CMK (cell line): ENCODE data around the gene AIRE.

ENCODE experiments used
- DNase-seq: peaks from one replicate; pipeline ENCODE4 v3.0.0-alpha.2; 2010; ENCODE audit warnings: low read depth

Gene AIRE

DNA sequence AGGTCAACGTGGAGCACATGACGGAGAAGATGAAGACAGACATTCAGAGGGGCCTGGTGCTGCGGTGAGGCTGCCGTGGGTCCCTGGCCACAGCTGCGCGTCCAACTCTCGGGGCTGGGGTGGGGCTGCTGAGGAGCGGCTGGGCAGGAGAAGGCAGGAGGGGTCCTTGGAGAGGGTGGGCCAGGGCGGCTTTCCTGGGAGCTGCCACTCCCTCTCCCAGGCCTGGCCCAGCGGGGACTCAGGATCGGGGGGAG, 39.1 kb downstream of the AIRE start:
- no peak for DNase-seq

DNA sequence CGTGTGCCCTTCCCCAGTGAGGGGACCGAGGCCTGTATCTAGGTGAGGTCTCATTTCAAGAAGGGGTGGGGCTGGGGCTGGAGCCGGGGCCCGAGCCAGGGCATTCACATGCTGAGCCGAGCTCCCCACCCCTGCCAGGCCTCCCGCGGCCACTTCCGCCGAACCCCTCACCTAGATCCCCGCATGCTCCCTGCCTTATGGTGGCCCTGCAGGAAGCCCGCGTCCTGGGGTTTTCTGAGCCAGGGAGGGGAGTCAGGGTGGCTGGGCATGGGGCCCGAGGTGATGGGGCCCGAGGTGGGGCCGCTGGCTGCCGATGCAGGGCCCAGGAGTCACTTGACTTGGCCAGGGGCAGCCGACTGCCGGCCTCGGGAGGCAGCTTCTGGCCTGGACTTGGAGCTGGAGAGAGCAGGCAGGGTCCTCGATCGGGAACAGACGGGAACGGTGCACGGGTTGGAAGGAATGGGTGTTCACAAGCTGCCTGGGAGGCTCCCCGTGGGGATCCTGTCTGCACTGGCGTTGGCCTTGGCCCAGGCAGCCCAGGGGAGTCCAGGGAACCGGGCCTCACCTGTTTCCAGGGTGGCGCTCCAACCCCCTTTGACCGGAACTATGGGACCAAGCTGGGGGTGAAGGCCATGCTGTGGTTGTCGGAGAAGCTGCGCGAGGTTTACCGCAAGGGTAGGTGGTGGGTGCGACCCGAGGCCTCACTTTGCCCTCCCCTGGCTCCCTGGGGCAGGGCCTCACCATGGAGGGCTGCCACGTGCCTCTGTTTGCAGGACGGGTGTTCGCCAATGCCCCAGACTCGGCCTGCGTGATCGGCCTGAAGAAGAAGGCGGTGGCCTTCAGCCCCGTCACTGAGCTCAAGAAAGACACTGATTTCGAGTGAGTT, 40.0 kb downstream of the AIRE start:
- DNase-seq: no peak

DNA sequence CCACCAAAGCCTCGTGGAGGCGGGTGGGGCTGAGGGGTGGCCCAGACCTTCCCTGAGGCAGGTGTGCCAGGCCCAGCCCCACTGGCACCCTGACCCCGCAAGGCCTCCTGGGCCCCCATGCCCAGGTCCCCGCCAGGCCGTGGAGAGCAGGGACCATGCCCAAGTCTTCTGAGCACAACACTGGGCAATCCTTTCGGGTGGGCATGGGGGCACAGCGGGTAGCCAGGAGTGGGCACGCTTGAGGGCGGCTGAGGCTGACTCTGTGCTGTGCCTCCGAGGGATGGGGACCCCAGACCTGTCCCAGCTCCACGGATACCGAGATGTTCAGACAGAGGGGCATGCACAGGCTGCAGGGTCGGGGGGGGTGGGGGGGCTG, 40.6 kb downstream of the AIRE start:
- DNase-seq: no peak

DNA sequence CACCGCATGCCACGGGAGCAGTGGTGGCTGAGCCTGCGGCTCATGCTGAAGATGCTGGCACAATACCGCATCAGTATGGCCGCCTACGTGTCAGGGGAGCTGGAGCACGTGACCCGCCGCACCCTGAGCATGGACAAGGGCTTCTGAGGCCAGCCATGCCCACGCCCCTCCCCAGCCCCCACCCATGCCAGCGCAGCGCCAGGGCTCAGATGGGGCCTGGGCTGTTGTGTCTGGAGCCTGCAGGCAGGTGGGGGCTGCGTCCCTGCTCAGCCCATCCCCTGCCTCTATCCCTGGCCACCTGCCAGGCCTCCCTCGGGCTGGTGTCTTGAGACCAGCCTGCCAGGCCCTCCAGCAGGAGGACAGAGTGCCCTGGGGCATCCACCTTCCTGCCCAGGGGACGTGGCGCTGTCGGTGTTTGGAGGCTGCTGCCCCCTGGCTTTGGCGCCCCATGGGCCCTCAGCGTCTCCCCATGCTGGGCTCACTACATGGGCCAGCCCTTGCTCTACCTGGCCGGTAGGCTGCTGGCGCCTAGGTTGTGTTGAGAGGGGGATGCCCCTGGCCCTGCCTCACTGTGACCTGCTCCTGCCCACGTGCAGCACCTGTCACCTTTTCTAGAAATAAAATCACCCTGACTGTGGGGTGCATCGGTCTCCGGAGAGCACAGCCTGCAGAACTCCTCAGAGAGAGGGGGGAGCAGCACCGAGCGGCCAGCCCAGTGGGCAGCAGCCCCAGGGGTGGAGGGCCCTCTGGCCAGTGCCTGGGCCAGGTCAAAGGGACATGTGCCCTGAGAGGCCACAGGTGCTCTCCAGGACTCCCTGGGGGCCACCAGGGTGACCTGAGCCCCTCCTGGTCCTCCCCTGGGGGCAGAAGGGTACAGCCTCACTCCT, 41.3 kb downstream of the AIRE start:
- DNase-seq: no peak

DNA sequence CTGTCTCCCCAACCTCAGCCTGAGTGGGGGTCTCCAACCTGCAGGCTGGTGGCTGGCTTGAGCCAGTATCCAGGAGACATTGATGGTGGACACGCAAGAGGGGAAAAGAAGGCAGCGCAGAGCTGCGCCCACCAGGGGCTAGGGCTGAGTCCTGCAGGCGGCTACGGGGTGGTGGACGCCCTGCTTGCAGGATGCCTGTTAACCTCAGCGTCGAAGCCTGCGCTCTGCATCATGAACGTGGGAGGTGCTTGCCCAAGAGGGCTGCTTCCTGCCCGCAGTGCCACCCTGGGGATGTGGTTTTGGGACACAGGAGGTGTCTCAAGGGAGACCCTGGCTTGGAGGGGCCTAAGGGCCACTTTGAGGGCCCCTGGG, 41.9 kb downstream of the AIRE start:
- no peak for DNase-seq

DNA sequence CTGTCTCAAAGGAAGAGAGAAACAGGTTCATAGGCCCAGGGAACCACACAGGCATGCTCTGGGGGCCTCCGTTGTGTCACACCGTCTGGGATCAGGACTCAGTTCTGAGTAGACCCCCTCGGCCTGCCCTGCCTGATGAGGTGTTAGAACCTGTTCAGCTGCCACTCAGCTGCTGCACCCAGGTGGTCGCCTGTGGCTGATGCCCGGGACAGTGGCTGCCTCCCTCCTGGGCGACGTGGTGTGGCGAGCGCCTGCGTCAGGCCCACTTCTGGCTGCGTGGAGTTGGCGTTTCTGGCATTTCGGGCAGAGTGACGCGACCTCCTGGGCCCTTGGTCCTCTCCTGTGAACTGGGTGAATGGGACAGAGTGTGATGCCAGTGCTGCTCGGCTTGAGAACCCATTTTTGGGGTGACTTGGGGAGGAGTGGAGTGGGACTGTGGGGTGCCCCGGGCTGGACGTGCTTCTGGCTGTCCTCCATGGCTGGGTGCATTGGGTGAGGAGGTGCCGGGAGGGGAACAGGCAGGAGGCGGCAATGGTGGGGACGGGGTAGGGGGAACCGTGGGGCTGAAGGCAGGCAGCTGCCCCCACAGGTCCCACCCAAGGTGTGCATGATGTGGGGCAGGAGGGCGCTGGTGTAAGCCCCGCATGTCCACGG, 42.7 kb downstream of the AIRE start:
- DNase-seq: no peak

DNA sequence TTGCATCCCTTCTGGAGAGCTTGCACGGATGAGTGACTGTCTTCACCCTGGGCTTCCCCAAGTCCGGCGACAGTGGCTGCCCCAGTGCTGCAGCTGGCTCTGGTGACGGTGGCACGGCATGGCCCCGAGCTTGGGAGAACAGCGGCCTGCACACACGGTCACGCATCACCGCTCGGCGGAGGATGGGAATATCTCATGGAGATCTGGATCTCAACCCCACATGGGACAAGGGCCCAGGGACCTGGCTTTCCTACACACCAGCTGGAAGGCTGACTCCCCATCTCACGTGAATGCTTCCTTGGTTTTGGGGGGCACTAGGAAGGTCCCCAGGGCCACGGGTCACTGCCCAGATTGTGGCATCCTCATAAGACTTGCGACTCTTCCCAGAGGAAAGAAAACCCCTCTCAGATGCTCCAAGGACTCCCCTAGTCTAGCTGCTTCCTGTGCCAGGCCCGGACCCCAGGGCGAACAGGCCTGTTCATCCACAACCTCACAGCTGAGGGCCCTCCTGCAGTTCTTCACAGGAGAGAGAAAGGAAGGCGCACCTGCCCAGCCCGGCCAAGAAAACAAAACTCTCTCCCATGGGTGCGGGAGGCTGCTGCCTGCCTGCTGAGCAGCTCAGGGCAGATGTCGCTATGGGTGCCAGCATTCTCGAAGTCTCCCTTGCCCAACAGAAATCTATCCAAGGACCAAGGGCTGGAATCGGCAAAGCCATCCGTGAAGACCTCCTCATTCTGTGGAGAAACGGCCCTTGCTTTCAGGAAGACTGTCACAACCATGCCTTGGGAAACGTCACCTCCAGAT, 43.6 kb downstream of the AIRE start:
- DNase-seq: no peak

DNA sequence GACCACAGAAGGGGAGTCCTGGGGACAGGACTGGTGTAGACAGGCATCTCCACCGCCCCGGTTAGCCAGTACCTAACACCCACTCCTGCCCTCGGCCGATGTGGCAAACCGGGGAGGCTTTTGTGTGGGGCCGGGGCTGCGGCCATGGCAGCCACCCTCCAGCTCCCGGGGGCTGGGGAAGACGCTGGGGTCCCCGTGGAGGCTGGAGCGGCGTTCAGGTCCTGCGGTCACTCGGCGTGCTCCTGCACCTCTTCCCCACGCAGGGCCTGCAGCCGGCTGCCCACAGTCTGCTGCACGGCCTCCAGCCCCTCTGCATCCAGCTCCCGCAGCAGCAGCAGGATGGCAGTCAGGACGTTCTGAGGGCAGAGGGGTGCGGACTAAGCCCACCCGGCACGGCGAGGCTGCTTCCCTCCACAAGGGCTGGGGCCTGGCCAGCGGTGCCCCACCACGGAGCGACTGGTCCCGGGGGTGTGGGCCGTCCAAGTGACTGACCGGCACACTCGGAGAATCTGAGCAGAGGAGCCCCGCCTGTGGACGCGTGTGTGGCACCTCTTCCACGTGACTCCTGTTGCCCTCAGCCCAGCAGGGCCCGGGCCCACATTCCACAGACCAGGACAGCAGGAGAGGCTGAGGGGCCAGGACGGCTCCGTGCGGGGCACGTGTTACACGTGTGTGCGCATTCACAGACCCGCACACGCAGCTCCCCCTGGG, 44.5 kb downstream of the AIRE start:
- DNase-seq: no peak

DNA sequence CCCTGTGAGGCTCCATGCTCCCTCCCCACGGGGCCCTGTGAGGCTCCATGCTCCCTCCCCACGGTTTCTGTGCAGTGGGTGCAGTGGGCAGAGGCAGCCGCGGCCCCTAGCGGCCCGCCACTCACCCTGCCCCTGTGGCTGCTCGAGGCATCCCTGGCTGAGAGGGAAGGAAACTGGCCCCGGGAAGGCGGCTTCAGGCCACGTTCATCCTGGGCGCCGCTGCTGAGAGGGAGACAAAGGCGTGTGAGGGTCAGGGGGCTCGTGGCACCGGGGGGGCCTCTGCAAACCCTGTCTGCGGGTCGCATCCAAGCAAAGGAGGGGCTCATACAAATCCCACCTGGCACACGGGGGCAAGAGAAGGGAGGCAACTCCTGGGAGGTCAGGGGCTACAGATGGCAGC, 45.0 kb downstream of the AIRE start:
- DNase-seq: no peak

DNA sequence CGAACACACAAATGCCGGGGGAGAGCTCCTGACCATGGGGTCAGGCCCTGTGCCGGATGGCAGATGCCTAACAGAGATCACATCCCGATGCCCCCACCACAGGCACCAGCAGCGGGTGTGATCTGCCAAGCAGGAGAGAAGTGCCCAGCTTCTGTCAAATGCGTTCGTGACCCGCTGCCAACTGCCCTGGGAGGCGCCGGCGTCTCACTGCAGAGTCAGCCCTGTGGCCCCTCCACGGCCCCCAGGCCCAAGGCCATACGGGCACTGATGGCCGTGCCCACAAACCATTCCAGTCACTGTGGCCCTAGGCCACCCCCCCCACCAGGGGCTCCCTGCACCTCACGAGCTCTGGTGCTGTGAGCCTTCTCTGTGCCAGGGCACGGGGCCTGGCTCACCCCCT, 45.5 kb downstream of the AIRE start:
- DNase-seq: no peak

DNA sequence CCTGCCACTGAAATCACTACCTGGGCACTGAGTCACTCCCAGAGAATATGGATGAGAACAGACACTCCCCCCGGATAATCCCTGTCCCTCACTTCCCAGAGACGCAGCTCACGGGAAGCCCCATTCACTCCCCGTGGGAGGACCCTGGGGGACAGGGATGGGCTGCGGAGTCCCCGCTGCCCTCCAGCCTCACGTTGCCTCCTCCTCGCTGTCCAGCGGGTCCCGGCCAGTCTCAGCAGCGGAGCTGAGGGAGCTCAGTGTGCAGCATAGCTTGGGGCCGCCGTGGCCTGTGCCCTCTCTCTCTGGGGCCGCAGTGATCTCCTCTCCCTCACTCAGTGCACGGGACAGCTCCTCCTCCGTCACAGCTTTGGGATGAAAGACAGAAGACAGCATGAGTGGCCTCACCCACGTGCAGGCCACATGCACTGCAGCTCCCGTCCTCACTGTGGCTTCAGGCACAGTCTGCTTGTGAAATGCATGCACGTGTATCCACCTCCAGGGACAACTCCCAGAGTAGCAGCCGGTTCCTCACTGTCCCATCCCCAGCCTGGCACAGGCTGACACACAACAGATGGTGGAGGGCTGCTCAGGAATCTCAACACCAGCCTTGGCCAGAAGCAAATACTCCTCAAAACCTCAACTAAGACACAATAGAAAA, 46.1 kb downstream of the AIRE start:
- DNase-seq: no peak

DNA sequence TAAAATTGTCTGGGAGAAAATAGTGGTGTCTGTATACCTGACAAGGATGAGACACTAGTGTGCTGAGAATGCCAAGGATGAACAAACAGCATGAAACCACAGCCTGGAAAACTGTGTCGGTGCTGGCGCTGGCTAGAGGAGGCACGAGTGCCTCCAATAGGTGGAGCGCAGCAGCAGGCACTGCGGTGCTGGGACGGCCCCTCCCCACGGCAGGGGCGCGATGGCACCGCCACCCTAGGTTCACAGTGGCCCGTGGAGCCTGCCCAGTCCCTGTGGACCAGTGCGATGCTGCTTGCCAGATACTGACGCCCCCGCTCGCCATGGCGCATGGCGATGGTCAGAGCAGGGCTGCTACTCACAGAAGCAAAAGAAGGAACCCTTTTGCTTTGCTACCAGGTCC, 46.7 kb downstream of the AIRE start:
- DNase-seq: no peak

DNA sequence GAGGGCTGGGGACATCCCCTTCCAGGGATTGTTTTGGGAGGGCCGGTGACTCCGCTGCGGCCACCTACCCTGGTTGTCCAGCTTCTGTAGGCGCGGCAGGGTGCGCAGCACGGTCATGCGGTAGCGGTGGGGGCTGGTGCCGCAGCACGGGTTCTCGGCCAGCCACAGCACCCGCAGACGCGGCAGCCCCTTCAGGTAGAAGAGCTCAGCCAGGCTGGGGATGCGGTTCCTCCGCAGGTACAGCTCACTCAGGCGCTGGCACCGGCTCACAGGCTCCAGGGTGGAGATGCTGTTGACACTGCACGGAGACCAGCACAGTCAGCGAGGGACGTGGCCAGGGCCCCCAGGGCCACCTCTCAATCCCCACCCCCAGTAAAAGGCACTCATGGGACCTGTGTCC, 47.3 kb downstream of the AIRE start:
- no peak for DNase-seq

DNA sequence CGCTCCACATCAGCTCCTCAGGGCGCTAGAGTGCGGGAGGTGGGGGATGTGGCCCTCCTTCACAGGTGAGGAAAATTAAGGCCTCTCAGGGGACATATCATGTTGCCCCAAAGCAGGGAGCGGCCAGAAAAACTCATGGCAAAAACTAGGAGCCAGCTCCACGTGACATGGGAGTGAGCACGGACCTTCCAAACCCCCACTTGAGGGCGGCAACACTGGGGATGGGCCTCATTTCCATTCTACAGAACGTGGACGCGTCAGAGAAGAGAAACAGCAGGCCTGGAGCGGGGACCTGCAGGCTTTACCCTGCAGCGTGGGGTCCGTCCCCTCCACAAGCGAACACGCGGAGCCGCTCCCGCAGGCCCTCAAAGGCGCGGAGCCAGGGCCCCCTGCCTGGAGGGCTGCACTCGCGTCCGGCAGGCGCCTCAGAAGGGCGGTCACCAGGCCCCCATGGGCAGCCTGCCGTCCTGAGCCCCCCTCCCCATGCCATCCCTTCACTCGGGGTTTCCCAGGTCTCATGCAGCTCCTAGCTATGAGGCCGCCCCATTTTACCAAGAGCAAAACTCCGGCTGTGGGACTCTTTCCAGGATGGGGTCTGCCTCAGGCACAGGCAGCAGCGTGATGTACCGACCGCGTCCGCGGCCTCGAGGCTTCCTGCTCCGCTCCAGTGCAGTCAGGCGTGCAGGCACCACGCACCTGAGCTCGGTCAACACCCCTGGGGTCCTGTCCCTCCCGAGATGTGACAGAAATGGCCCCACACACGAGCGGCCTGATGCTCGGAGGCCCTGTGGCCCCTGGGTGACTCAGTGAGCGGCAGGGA, 48.0 kb downstream of the AIRE start:
- no peak for DNase-seq

DNA sequence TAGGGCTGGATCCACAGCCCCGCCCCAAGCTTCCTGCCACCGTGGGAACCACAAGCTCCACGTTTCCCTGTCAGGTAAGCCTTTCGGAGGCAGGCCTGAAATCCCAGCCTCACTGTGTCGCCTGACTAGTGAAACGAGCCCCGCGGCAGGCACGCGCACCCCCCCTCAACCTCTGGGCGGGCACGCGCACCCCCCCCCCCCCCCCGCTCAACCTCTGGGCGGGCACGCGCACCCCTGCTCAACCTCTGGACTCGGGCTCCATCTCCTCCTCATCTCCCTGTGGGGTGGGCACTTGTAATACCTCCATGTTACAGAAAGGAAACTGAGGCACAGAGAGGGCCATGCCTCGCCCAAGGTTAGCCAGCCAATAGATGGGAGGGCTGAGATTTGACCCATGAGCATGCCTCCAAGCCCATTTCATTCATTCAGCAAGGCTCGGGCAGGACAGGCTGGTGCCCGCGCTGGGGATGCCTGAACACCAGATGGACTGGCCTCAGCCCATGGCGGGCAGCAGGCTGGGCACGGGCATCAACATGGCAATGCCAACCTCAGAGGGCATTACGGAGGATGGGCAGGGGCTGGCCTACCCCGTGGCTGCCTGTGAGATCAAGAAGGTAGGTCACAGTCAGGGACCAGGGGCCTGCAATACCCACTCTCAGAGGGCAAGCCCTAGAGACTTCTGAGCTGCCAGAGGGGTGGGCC, 48.8 kb downstream of the AIRE start:
- DNase-seq: no peak

DNA sequence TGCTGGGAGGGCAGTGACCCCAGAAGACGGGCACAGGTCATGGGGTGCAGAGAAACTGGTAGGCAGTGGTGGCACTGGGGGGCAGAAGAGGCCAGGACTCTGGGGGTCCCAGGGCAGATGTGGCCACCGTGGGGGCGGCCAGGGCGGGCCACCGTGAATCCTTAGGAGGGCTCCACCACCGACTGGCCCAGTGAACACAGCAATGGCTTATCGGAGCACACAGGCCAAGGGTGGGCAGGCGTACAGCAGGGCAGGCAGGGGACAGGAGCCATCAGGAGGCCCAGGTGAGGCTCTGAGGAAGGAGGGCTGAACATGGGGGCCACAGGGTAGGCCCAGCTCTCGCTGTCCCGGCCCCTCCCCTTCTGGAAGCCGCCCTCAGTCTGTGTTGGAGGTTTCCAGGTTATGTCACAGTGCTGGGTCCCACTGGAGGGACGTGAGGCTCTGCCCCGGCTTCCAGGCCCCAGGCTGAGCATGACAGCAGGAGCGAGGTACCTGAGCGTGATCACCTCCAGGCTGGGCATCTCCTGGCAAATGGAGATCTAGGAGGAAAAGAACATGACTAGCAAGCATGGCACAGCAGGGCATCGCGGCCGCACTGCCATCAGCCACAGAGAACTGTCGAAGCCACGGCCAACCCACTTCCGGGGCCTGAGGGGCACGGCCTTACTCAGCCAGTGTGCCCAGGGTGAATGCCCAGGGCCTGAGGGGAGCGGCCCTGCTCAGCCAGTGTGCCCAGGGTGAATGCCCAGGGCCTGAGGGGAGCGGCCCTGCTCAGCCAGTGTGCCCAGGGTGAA, 49.8 kb downstream of the AIRE start:
- DNase-seq: no peak

DNA sequence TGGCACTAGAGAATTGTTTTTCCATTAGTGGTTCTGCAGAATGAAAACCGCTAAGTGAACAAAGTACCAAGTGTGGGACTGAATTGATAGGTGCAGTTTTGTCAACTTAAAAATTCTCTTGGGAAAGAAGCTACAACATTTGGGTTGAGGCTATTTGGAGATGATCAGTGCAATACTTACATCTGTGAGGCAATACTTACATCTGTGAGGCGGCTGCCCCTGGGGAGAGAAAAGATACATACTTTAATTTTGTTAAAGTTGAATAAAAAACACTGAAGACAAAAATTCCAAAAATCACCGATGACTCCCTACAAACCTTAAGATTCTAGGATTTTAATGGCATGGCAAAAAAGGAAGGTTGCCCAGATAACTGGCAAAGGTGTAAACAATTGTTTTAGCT, 51.8 kb downstream of the AIRE start:
- no peak for DNase-seq
